GM21825 (cell line): Measurements from ENCODE around the gene BRD3.

Experiments
- ATAC-seq: cut with Tn5 transposase; IDR thresholded peaks from one replicate; pipeline ENCODE4 v1.9.1; 2021; ENCODE audit warnings: mild to moderate bottlenecking, moderate library complexity; ENCODE audit not compliant: unreplicated experiment

Gene BRD3

GRCh38 chr9:134055981-134056461 lies 11.8 kb downstream of the BRD3 start:
- no peak for ATAC-seq

GRCh38 chr9:134054891-134055811 lies 12.7 kb downstream of the BRD3 start:
- no peak for ATAC-seq

- no peak for ATAC-seq
Measured at GRCh38 chr9:134053941-134054761, 13.7 kb downstream of the BRD3 start.

- ATAC-seq, result no peak
Measured at GRCh38 chr9:134053401-134053871, 14.4 kb downstream of the BRD3 start.

- no peak for ATAC-seq
Measured at GRCh38 chr9:134052941-134053340, 14.9 kb downstream of the BRD3 start.

GRCh38 chr9:134052491-134052890 lies 15.3 kb downstream of the BRD3 start:
- ATAC-seq, result no peak

- ATAC-seq, result no peak
Measured at GRCh38 chr9:134051319-134051718, 16.5 kb downstream of the BRD3 start.

- no peak for ATAC-seq
Measured at GRCh38 chr9:134050726-134051125, 17.1 kb downstream of the BRD3 start.

GRCh38 chr9:134049772-134050588 lies 17.8 kb downstream of the BRD3 start:
- no peak for ATAC-seq

GRCh38 chr9:134049236-134049635 lies 18.6 kb downstream of the BRD3 start:
- no peak for ATAC-seq

- ATAC-seq, result no peak
Measured at GRCh38 chr9:134048582-134048968, 19.3 kb downstream of the BRD3 start.

GRCh38 chr9:134047868-134048581 lies 19.8 kb downstream of the BRD3 start:
- no peak for ATAC-seq

- no peak for ATAC-seq
Measured at GRCh38 chr9:134046894-134047681, 20.7 kb downstream of the BRD3 start.

- ATAC-seq, result no peak
Measured at GRCh38 chr9:134045841-134046544, 21.8 kb downstream of the BRD3 start.

- no peak for ATAC-seq
Measured at GRCh38 chr9:134044944-134045343, 22.9 kb downstream of the BRD3 start.

GRCh38 chr9:134043531-134043988 lies 24.3 kb downstream of the BRD3 start:
- ATAC-seq, result no peak

- no peak for ATAC-seq
Measured at GRCh38 chr9:134041649-134041962, 26.2 kb downstream of the BRD3 start.

GRCh38 chr9:134040781-134041648 lies 26.8 kb downstream of the BRD3 start:
- ATAC-seq, result no peak
